K562 (cell line): ENCODE measurements around the gene OR6C3. TPM values are rescaled to one million over a fixed set of nuclear protein-coding genes. Genes with fewer than 3 reads are reported as not detected.

ENCODE experiments used
- ATF3 ChIP-seq, 2 experiments: fragments of 450-650 bp in 1 of 2; sonication (generic) in 1 of 2; formaldehyde crosslinking in 1 of 2; IDR thresholded peaks in 1 of 2; conservative IDR thresholded peaks in 1 of 2; 2 replicates each; pipeline versions ENCODE4 v1.6.1 to v1.8.1; 2016 to 2023; ENCODE audit warnings: mild to moderate bottlenecking in 2 of 2, moderate library complexity in 2 of 2, inconsistent platforms in 1 of 2, missing genetic modification reagents in 1 of 2
- CTCFL ChIP-seq: IDR thresholded peaks from 2 replicates; pipeline ENCODE4 v1.6.1; 2011; ENCODE audit warnings: borderline replicate concordance, low read depth, mild to moderate bottlenecking, moderate library complexity, low read length; ENCODE audit not compliant: insufficient read depth, poor library complexity, severe bottlenecking
- KLF13 ChIP-seq: fragments of 450-650 bp; IDR thresholded peaks from 2 replicates; pipeline ENCODE4 v1.6.1; 2016; ENCODE audit warnings: missing genetic modification characterization, low read depth, mild to moderate bottlenecking, missing compliant biosample characterization, moderate library complexity, borderline replicate concordance
- MBD2 ChIP-seq: sonication (generic); IDR thresholded peaks from 2 replicates; pipeline ENCODE4 v1.6.1; 2016; ENCODE audit warnings: low read depth, borderline replicate concordance
- POLR3G ChIP-seq: IDR thresholded peaks from 2 replicates; pipeline ENCODE4 v1.6.1; 2011; ENCODE audit not compliant: insufficient read length, insufficient replicate concordance; ENCODE audit errors: extremely low read depth
- PRDM10 ChIP-seq: fragments of 450-650 bp; IDR thresholded peaks from 2 replicates; pipeline ENCODE4 v1.6.1; 2018; ENCODE audit not compliant: partially characterized antibody
- TEAD4 ChIP-seq, 2 experiments: sonication (generic) in 1 of 2; formaldehyde crosslinking in 1 of 2; IDR thresholded peaks; 2 replicates each; pipeline versions ENCODE4 v1.6.1 to v1.8.0; 2012 to 2022; ENCODE audit warnings: borderline replicate concordance in 1 of 2, inconsistent platforms in 1 of 2, low read length in 1 of 2, mild to moderate bottlenecking in 1 of 2, missing genetic modification reagents in 1 of 2
- WHSC1 ChIP-seq: IDR thresholded peaks from one replicate; pipeline ENCODE4 v1.6.1; 2012; ENCODE audit warnings: low read length, control low read depth, inconsistent platforms
- polyA plus RNA-seq, 8 experiments: library from polyadenylated mRNA; depleted of rRNA in 4 of 8; stranded (reverse) in 5 of 8; unstranded in 3 of 8; fragments of >200 nt; fragmentation: Nextera tagmentation in 2 of 8; fragmentation: Illumina TruSeq in 1 of 8; extraction: Ambion mirVana in 2 of 8; extraction: Trizol in 1 of 8; gene quantifications; 2 replicates each; pipeline versions ENCODE4 v1.2.1 to v1.2.3, GENCODE V29; 2011 to 2014; ENCODE audit warnings: inconsistent platforms in 1 of 8, missing spikeins in 1 of 8
- total RNA-seq, 7 experiments: library from RNA; depleted of rRNA in 6 of 7; stranded (reverse); fragments of >200 nt in 6 of 7; fragmentation: Illumina TruSeq in 2 of 7; extraction: Trizol in 2 of 7; gene quantifications; 2 replicates each; pipeline versions ENCODE4 v1.2.1 to v1.2.3, GENCODE V29; 2011 to 2021; ENCODE audit warnings: low replicate concordance in 1 of 7
- TF ChIP-seq, protein P1 (sequence below): fragments of 250-450 bp; sonication (Bioruptor Pico); IDR thresholded peaks from 2 replicates; pipeline ENCODE4 v1.5.1; 2021; ENCODE audit warnings: mild to moderate bottlenecking

OR6C3 gene
- total and polyA plus RNA-seq, 9 of the 15 experiments (the other 6 are each of a cell fraction or from before 2014, with no cell fraction given) = not detected

GRCh38 chr12:55280991-55281390 lies 49.6 kb upstream of the OR6C3 start (continued):
- TF ChIP-seq PRDM10 (no peak), CTCFL (no peak), KLF13 (tag) (no peak), ATF3 (IDR thresholded peaks at IDR 0.05) (no peak), ATF3 (CRISPR knock-in tag; conservative IDR thresholded peaks at IDR 0.05) (no peak), MBD2 (no peak), WHSC1 (no peak), POLR3G (no peak), TEAD4 (IDR thresholded peaks at IDR 0.05; ENCODE audit: low read length) (no peak), TEAD4 (CRISPR knock-in tag; IDR thresholded peaks at IDR 0.05; ENCODE audit: borderline replicate concordance) (no peak)
- TF ChIP-seq, protein P1, sequence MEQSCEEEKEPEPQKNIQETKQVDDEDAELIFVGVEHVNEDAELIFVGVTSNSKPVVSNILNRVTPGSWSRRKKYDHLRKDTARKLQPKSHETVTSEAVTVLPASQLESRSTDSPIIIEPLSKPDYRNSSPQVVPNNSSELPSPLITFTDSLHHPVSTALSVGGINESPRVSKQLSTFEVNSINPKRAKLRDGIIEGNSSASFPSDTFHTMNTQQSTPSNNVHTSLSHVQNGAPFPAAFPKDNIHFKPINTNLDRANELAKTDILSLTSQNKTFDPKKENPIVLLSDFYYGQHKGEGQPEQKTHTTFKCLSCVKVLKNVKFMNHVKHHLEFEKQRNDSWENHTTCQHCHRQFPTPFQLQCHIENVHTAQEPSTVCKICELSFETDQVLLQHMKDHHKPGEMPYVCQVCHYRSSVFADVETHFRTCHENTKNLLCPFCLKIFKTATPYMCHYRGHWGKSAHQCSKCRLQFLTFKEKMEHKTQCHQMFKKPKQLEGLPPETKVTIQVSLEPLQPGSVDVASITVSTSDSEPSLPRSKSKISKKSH (CRISPR knock-in tag) = no peak
